HCT116 (cell line): ENCODE data around the gene MEIS1. TPM values are rescaled to one million over a fixed set of nuclear protein-coding genes. Genes with fewer than 3 reads are reported as not detected.

Source experiments
- ATAC-seq: fragments of 200-7000 bp; cut with Tn5 transposase; 2 replicates; pipeline ENCODE4 v1.9.1; 2020; ENCODE audit warnings: mild to moderate bottlenecking, moderate library complexity
- BruUV-seq: library from RNA; stranded (reverse); fragments of 400-500 nt; replicated peaks from 2 replicates; lab custom pipeline; 2021; lab: Mats Ljungman, UMichigan
- CTCF ChIA-PET: fragments of 300-600 bp; sonication (Branson Sonifier 250); formaldehyde crosslinking; loops from one replicate; lab custom pipeline; 2021; ENCODE audit warnings: antibody characterized with exemption; lab: Charles Lee
- POLR2A ChIA-PET: fragments of 300-600, 350-600 bp; sonication (Branson Sonifier 250); formaldehyde crosslinking; loops from one replicate; lab custom pipeline; 2021; ENCODE audit warnings: antibody characterized with exemption; lab: Charles Lee
- RAD21 ChIA-PET, 2 experiments: fragments of 300-600 bp; sonication (Branson Sonifier 250); formaldehyde crosslinking; loops; one replicate each; lab custom pipeline; 2023; ENCODE audit warnings: low total read pairs in 2 of 2; ENCODE audit not compliant: uncharacterized antibody in 2 of 2, unreplicated experiment in 2 of 2, low non-redundant PET in 1 of 2; lab: Charles Lee
- DNase-seq: peaks from one replicate; pipeline ENCODE4 v3.0.0-alpha.2; 2010; ENCODE audit warnings: low read depth, low spot score
- H2AFZ ChIP-seq: fragments of 200-600 bp; shearing (Covaris generic), sonication (generic); 2 replicates; pipeline ENCODE4 v1.6.1; 2017; ENCODE audit warnings: low read depth, mixed run types, mixed read lengths, antibody characterized with exemption, low read length; ENCODE audit not compliant: poor library complexity, severe bottlenecking
- H3K27ac ChIP-seq: 2 replicates; pipeline ENCODE4 v1.5.1; 2012; ENCODE audit warnings: low read depth, low read length
- H3K27me3 ChIP-seq: fragments of 200-600 bp; sonication (generic); 2 replicates; pipeline ENCODE4 v1.6.1; 2016; ENCODE audit warnings: mixed run types, low read length, mixed read lengths; ENCODE audit not compliant: insufficient read depth
- H3K36me3 ChIP-seq, 2 experiments: fragments of 200-500 bp in 1 of 2; fragments of 200-600 bp in 1 of 2; sonication (Bioruptor generic) in 1 of 2; sonication (generic) in 1 of 2; 2 replicates each; pipeline versions ENCODE4 v1.5.1 to v1.6.1; 2014 to 2016; ENCODE audit warnings: low read length in 2 of 2, inconsistent platforms in 1 of 2, mixed read lengths in 1 of 2, mixed run types in 1 of 2; ENCODE audit not compliant: insufficient read depth in 2 of 2, control insufficient read depth in 1 of 2
- H3K4me1 ChIP-seq, 2 experiments: fragments of 200-600 bp in 1 of 2; sonication (generic) in 1 of 2; 2 replicates each; pipeline versions ENCODE4 v1.5.1 to v1.6.1; 2012 to 2017; ENCODE audit warnings: low read length in 2 of 2, inconsistent platforms in 1 of 2, mild to moderate bottlenecking in 1 of 2, mixed read lengths in 1 of 2, mixed run types in 1 of 2, moderate library complexity in 1 of 2; ENCODE audit not compliant: insufficient read depth in 2 of 2, control insufficient read depth in 1 of 2
- H3K4me2 ChIP-seq: fragments of 200-600 bp; sonication (generic); 2 replicates; pipeline ENCODE4 v1.6.1; 2017; ENCODE audit warnings: mixed run types, low read length, mixed read lengths
- H3K4me3 ChIP-seq, 2 experiments: fragments of 200-600 bp in 1 of 2; sonication (generic) in 1 of 2; replicated peaks in 1 of 2; 2 replicates each; pipeline ENCODE4 v1.5.1; 2011 to 2016; ENCODE audit warnings: low read length in 2 of 2, control low read depth in 1 of 2, low read depth in 1 of 2, mild to moderate bottlenecking in 1 of 2, mixed read lengths in 1 of 2, mixed run types in 1 of 2
- H3K79me2 ChIP-seq: fragments of 200-600 bp; sonication (generic); 2 replicates; pipeline ENCODE4 v1.6.1; 2017; ENCODE audit warnings: mild to moderate bottlenecking, mixed run types, low read length, moderate library complexity, mixed read lengths; ENCODE audit not compliant: insufficient read depth
- H3K9ac ChIP-seq: fragments of 200-600 bp; sonication (generic); 2 replicates; pipeline ENCODE4 v1.6.1; 2016; ENCODE audit warnings: low read length, mixed read lengths
- H3K9me2 ChIP-seq: fragments of 200-600 bp; sonication (generic), shearing (Covaris generic); 2 replicates; pipeline ENCODE4 v1.6.1; 2017; ENCODE audit warnings: mixed run types, mild to moderate bottlenecking, moderate library complexity; ENCODE audit not compliant: insufficient read depth
- H3K9me3 ChIP-seq, 2 experiments: fragments of 200-500 bp in 1 of 2; fragments of 200-600 bp in 1 of 2; sonication (Bioruptor generic) in 1 of 2; sonication (generic) in 1 of 2; 2 replicates each; pipeline ENCODE4 v1.6.1; 2014 to 2017; ENCODE audit warnings: low read length in 2 of 2, mixed read lengths in 2 of 2, inconsistent platforms in 1 of 2, low read depth in 1 of 2, mild to moderate bottlenecking in 1 of 2, mixed run types in 1 of 2, moderate library complexity in 1 of 2; ENCODE audit not compliant: control insufficient read depth in 1 of 2, insufficient read depth in 1 of 2
- H4K20me1 ChIP-seq: fragments of 200-600 bp; sonication (generic), shearing (Covaris generic); 2 replicates; pipeline ENCODE4 v1.6.1; 2017; ENCODE audit warnings: mixed run types, mild to moderate bottlenecking, moderate library complexity; ENCODE audit not compliant: insufficient read depth
- CEBPB ChIP-seq: IDR thresholded peaks from 2 replicates; pipeline ENCODE4 v1.6.1; 2012; ENCODE audit warnings: low read depth
- ELF1 ChIP-seq: IDR thresholded peaks from 2 replicates; pipeline ENCODE4 v1.6.1; 2012; ENCODE audit warnings: low read depth, borderline replicate concordance
- EZH2 ChIP-seq: fragments of 200-600 bp; sonication (generic); IDR thresholded peaks from 2 replicates; pipeline ENCODE4 v1.6.1; 2017; ENCODE audit warnings: antibody characterized with exemption, mixed run types
- EZH2phosphoT487 ChIP-seq: fragments of 200-600 bp; IDR thresholded peaks from 2 replicates; pipeline ENCODE4 v1.6.1; 2018; ENCODE audit warnings: antibody characterized with exemption, borderline replicate concordance
- JUND ChIP-seq: IDR thresholded peaks from 2 replicates; pipeline ENCODE4 v1.6.1; 2012
- POLR2A ChIP-seq: IDR thresholded peaks from 2 replicates; pipeline ENCODE4 v1.7.0; 2011; ENCODE audit warnings: borderline replicate concordance; ENCODE audit not compliant: insufficient read depth, insufficient read length; ENCODE audit errors: extremely low read depth
- POLR2AphosphoS5 ChIP-seq: IDR thresholded peaks from 2 replicates; pipeline ENCODE4 v1.6.1; 2011; ENCODE audit warnings: mild to moderate bottlenecking, low read depth, low read length, moderate library complexity
- RAD21 ChIP-seq: IDR thresholded peaks from 2 replicates; pipeline ENCODE4 v1.6.1; 2012; ENCODE audit warnings: low read depth, mild to moderate bottlenecking
- SIN3A ChIP-seq: IDR thresholded peaks from 2 replicates; pipeline ENCODE4 v1.6.1; 2012; ENCODE audit warnings: low read depth
- SP1 ChIP-seq: IDR thresholded peaks from 2 replicates; pipeline ENCODE4 v1.6.1; 2012; ENCODE audit warnings: low read depth
- SRF ChIP-seq: IDR thresholded peaks from 2 replicates; pipeline ENCODE4 v1.6.1; 2012; ENCODE audit warnings: low read depth
- TCF7L2 ChIP-seq: IDR thresholded peaks from 2 replicates; pipeline ENCODE4 v1.7.0; 2011; ENCODE audit warnings: borderline replicate concordance, inconsistent platforms; ENCODE audit not compliant: insufficient read depth, insufficient read length; ENCODE audit errors: extremely low read depth
- ZFX ChIP-seq: fragments of 450-650 bp; IDR thresholded peaks from 2 replicates; pipeline ENCODE4 v1.6.1; 2017
- intact Hi-C: fragments of 100-400 bp; cut with micrococcal nuclease; formaldehyde crosslinking; loops from 2 replicates; pipeline ENCODE4 v1.10.0; 2022
- total RNA-seq: library from RNA; stranded (reverse); gene quantifications from one replicate; pipeline ENCODE4 v1.2.1, GENCODE V29; 2021; ENCODE audit not compliant: unreplicated experiment
- TF ChIP-seq, protein P1 (sequence below): IDR thresholded peaks from 2 replicates; pipeline ENCODE4 v1.6.1; 2012
- TF ChIP-seq, protein P2 (sequence below): IDR thresholded peaks from 2 replicates; pipeline ENCODE4 v1.6.1; 2012
- TF ChIP-seq, protein P3 (sequence below): IDR thresholded peaks from 2 replicates; pipeline ENCODE4 v1.6.1; 2011; ENCODE audit warnings: mild to moderate bottlenecking, low read length, moderate library complexity; ENCODE audit not compliant: insufficient replicate concordance; ENCODE audit errors: extremely low read depth

MEIS1 gene
- total RNA-seq, 1 experiment from 2014 or later = 0.32 TPM

DNA sequence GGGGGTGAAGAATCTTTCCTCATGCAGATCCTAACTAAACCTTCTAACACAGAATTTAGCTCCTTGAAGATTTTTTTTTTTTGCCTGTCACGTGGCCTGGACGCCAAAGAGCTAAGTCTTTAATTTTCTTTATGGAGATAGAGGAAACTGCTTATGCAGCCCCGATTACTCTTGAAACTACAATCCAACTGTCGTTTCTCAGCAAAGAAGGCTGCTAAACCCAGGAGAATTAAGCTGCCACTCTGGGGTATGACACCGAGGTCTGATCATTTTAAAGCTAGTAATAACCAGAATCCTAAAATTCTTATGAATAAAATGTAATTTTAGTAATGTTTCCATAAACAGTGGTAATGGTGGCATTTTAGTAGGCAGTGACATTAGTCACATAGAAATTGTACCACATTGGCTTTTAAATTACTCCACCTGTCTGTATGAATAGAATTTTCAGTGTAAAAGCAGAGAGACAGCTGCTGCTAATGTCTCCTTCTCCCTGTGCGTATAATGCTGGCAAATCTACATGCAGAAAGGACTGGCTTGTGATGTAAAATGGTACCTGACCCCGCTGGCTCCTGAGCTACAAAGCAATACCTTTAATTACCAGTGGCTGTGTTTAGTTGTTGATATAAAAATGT, 86.5 kb downstream of the MEIS1 start:
- Histone ChIP-seq H3K9me3 (no peaks in the 10 kb centered on the region), H3K4me2 (no peak overlapping the region), H3K9ac (no peak overlapping the region), H3K79me2 (no peaks in the 10 kb centered on the region)
- DNase-seq = no peak
- intact Hi-C loops = no loop called here
- TF ChIP-seq EZH2phosphoT487 (no peak), ZFX (no peak), SRF (no peak), JUND (no peak), RAD21 (no peak)
- TF ChIP-seq, protein P1, sequence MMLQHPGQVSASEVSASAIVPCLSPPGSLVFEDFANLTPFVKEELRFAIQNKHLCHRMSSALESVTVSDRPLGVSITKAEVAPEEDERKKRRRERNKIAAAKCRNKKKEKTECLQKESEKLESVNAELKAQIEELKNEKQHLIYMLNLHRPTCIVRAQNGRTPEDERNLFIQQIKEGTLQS = no peak
- TF ChIP-seq, all 23 proteins: peak for 0
- Histone ChIP-seq H3K4me1 (no peaks in the 10 kb centered on the region), H2AFZ (no peak overlapping the region), H3K36me3 (no peaks in the 10 kb centered on the region), H3K27ac (no peak overlapping the region), H3K27me3 (no peaks in the 10 kb centered on the region), H4K20me1 (no peaks in the 10 kb centered on the region), H3K4me3 (no peak overlapping the region), H3K9me2 (no peaks in the 10 kb centered on the region)
- RAD21 ChIA-PET = no interaction called here
- BruUV-seq = no TSS peak
- ATAC-seq = no peak
- POLR2A ChIA-PET = no interaction called here
- CTCF ChIA-PET = no interaction called here

DNA sequence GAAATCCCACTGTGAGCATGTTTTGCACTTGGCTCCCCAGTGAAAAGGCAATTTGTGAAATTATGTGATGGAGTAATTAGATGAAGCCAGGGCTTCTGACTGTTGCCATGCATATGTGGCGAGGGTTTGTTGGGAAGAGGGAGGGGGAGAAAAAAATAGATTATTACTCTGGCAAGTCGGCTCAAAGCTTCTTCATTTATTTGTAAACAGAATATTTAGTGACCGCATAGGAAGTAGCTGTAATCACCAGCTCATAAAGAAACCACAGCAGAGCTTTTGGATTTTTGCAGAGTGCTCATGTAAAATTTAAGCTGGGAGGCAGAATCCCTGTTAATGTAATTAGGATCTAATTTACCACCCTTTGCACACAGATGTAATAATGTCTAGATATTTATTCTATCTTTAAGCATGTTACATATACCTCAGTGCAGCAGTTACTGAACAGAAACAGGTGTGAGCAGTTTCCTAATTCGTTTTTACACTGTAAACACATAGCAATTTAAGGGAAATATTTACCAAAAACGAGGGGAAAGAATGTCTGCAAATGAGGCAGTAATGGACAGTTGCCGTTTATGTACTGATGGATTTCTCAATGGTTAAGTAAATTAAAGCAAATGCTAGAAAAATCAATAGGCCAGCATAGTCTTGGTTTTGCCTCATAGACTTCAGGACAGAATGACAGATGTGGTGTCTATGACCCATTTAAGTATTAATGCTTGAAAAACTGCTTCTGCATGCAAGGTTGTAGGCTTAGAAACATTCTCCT, 87.9 kb downstream of the MEIS1 start:
- RAD21 ChIA-PET = no interaction called here

More for the DNA sequence above, 87.9 kb downstream of the MEIS1 start:
- BruUV-seq = no TSS peak
- Histone ChIP-seq H3K27me3 (no peaks in the 10 kb centered on the region), H3K79me2 (no peaks in the 10 kb centered on the region), H3K4me1 (no peaks in the 10 kb centered on the region), H3K4me3 (no peak overlapping the region), H3K36me3 (no peaks in the 10 kb centered on the region), H4K20me1 (no peaks in the 10 kb centered on the region), H3K9me3 (no peaks in the 10 kb centered on the region), H3K27ac (no peak overlapping the region), H3K4me2 (no peak overlapping the region), H3K9me2 (no peaks in the 10 kb centered on the region), H3K9ac (no peak overlapping the region), H2AFZ (no peak overlapping the region)
- POLR2A ChIA-PET = no interaction called here
- DNase-seq (no peak), ATAC-seq (no peak)
- TF ChIP-seq JUND = no peak
- TF ChIP-seq, protein P1 = no peak
- TF ChIP-seq, protein P2, sequence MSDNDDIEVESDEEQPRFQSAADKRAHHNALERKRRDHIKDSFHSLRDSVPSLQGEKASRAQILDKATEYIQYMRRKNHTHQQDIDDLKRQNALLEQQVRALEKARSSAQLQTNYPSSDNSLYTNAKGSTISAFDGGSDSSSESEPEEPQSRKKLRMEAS = no peak
- TF ChIP-seq ZFX = no peak
- no peak for TF ChIP-seq EZH2phosphoT487
- TF ChIP-seq SP1 = no peak
- no peak for TF ChIP-seq CEBPB
- TF ChIP-seq POLR2AphosphoS5 = no peak
- TF ChIP-seq EZH2 = no peak
- TF ChIP-seq POLR2A = no peak
- TF ChIP-seq, protein P3, sequence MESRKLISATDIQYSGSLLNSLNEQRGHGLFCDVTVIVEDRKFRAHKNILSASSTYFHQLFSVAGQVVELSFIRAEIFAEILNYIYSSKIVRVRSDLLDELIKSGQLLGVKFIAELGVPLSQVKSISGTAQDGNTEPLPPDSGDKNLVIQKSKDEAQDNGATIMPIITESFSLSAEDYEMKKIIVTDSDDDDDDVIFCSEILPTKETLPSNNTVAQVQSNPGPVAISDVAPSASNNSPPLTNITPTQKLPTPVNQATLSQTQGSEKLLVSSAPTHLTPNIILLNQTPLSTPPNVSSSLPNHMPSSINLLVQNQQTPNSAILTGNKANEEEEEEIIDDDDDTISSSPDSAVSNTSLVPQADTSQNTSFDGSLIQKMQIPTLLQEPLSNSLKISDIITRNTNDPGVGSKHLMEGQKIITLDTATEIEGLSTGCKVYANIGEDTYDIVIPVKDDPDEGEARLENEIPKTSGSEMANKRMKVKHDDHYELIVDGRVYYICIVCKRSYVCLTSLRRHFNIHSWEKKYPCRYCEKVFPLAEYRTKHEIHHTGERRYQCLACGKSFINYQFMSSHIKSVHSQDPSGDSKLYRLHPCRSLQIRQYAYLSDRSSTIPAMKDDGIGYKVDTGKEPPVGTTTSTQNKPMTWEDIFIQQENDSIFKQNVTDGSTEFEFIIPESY = no peak
- no peak for TF ChIP-seq ELF1
- no peak for TF ChIP-seq RAD21
- no peak for TF ChIP-seq SIN3A
- no peak for TF ChIP-seq TCF7L2
- intact Hi-C loops = no loop called here
- CTCF ChIA-PET = no interaction called here
